ENCODE measurements around the gene LRRC46.

Gene LRRC46

GRCh38 chr17:47810200-47810821 lies 21.2 kb upstream of the LRRC46 start:
- peak; percentile 55 for DNase-seq (ENCODE audit: low spot score)

GRCh38 chr17:47810901-47811635 lies 20.4 kb upstream of the LRRC46 start:
- no peak for DNase-seq (ENCODE audit: low spot score)

GRCh38 chr17:47811709-47812108 lies 19.8 kb upstream of the LRRC46 start:
- DNase-seq (ENCODE audit: low spot score): no peak

- DNase-seq (ENCODE audit: low spot score): no peak
Measured at GRCh38 chr17:47812146-47812920, 19.1 kb upstream of the LRRC46 start.

GRCh38 chr17:47813077-47813476 lies 18.4 kb upstream of the LRRC46 start:
- no peak for DNase-seq (ENCODE audit: low spot score)

- DNase-seq (ENCODE audit: low spot score): no peak
Measured at GRCh38 chr17:47813512-47814031, 17.9 kb upstream of the LRRC46 start.

- no peak for DNase-seq (ENCODE audit: low spot score)
Measured at GRCh38 chr17:47815106-47815918, 16.2 kb upstream of the LRRC46 start.

- DNase-seq (ENCODE audit: low spot score): no peak
Measured at GRCh38 chr17:47816111-47816735, 15.2 kb upstream of the LRRC46 start.

GRCh38 chr17:47816947-47817346 lies 14.5 kb upstream of the LRRC46 start:
- DNase-seq (ENCODE audit: low spot score): no peak

- DNase-seq (ENCODE audit: low spot score): no peak
Measured at GRCh38 chr17:47818002-47818695, 13.3 kb upstream of the LRRC46 start.

- DNase-seq (ENCODE audit: low spot score): no peak
Measured at GRCh38 chr17:47819475-47819874, 12.0 kb upstream of the LRRC46 start.

- DNase-seq (ENCODE audit: low spot score): no peak
Measured at GRCh38 chr17:47820033-47820789, 11.3 kb upstream of the LRRC46 start.

GRCh38 chr17:47821031-47821423 lies 10.4 kb upstream of the LRRC46 start:
- no peak for DNase-seq (ENCODE audit: low spot score)

- DNase-seq (ENCODE audit: low spot score): peak; percentile 61
Measured at GRCh38 chr17:47821424-47822391, 9.8 kb upstream of the LRRC46 start, which contains the start of gene OSBPL7. Gene OSBPL7 (minus strand): TSS chr17:47821794. CDS start chr17:47820278, 1,516 bp downstream.

GRCh38 chr17:47822785-47823184 lies 8.7 kb upstream of the LRRC46 start:
- DNase-seq (ENCODE audit: low spot score): no peak

- no peak for DNase-seq (ENCODE audit: low spot score)
Measured at GRCh38 chr17:47823519-47823918, 8.0 kb upstream of the LRRC46 start.

GRCh38 chr17:47829870-47830269 lies 1.6 kb upstream of the LRRC46 start:
- no peak for DNase-seq (ENCODE audit: low spot score)

GRCh38 chr17:47830396-47831002 lies 971 bp upstream of the LRRC46 start:
- no peak for DNase-seq (ENCODE audit: low spot score)

Measured in HuH-7 (cell line).